Gastroesophageal sphincter (tissue), 3 donors: Measurements from ENCODE around the gene MNAT1.

Experiments
- POLR2A ChIP-seq, 2 donors: fragments of 450-650 bp; IDR thresholded peaks; one replicate each; pipeline ENCODE4 v1.6.1; 2017; ENCODE audit warnings: antibody characterized with exemption in 2 of 2, mild to moderate bottlenecking in 2 of 2, moderate library complexity in 1 of 2
- TF ChIP-seq, protein P1 (sequence below), 4 experiments: fragments of 200-600 bp in 2 of 4; fragments of 450-650 bp in 2 of 4; sonication (generic) in 1 of 4; IDR thresholded peaks; one replicate each; pipeline ENCODE4 v1.5.1; 2017 to 2019; ENCODE audit warnings: antibody characterized with exemption in 4 of 4, mild to moderate bottlenecking in 2 of 4, moderate library complexity in 2 of 4

DNA sequence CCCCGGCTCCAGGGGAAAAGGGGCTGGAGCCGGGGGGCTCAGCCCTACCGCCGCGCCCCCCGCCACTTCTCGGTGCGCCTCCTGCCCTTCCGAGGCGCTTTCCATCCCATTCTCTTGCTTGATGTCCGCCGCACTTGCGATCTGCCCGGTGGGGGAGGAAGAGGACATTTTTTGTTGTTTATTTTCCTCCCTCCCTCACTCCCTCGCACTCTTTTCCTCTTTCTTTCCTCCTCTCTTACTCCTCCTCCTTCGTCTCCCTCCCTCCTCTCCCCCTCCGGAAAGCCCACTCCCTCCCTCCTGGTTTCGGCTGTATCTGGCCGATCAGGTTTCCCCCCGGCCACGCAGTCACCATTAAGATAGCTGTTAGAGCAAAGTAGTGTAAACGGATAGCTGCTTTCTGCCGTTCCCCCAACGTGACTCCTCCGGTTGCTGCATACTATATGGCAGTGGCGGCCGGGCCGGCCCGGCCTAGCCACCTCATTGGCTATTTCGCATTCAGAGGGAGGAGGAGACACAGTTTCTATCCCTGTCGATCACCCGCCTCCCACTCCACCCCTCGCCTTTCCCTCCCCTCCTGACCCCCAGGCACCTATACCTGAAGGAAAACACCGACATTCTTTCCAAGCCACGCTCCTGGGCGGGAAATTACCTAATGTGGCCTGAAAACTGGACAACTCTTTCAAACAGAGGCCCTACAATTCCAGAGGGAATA is 10.5 kb upstream of the MNAT1 start, which contains the start of gene SIX4:
- TF ChIP-seq POLR2A (IDR thresholded peaks at IDR 0.05) = peak in 1 of 2 donors; percentile 26
- TF ChIP-seq, protein P1, sequence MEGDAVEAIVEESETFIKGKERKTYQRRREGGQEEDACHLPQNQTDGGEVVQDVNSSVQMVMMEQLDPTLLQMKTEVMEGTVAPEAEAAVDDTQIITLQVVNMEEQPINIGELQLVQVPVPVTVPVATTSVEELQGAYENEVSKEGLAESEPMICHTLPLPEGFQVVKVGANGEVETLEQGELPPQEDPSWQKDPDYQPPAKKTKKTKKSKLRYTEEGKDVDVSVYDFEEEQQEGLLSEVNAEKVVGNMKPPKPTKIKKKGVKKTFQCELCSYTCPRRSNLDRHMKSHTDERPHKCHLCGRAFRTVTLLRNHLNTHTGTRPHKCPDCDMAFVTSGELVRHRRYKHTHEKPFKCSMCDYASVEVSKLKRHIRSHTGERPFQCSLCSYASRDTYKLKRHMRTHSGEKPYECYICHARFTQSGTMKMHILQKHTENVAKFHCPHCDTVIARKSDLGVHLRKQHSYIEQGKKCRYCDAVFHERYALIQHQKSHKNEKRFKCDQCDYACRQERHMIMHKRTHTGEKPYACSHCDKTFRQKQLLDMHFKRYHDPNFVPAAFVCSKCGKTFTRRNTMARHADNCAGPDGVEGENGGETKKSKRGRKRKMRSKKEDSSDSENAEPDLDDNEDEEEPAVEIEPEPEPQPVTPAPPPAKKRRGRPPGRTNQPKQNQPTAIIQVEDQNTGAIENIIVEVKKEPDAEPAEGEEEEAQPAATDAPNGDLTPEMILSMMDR (IDR thresholded peaks at IDR 0.05) = no peak
